HG03064 (cell line): Measurements from ENCODE around the gene GPR141.
"Not testable (repeated sequence)": the region's sequence is repeated elsewhere in the genome, so short reads cannot be mapped to it uniquely, and the experiment has no call there.

Experiments
- ATAC-seq: cut with Tn5 transposase; IDR thresholded peaks from one replicate; pipeline ENCODE4 v1.9.1; 2021; ENCODE audit warnings: low read depth; ENCODE audit not compliant: unreplicated experiment

The GPR141 gene

DNA sequence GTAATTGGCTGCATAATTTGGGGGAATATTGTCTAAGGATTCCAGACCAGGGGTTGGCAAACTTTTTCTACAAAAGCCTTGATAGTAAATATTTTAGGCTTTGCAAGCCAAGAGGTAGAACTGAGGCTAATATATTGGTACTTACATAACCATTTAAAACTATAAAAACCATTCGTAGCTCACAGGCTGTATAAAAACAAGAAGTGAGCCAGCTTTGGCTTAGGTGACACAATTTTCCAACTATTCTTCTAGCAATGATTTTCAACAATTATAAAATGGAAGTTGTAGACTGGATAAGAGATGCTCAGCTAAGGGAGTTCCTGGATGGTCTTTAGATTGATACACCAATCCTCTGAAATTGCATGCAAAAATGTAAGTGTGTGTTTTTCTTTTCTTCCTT, 1.4 kb downstream of the GPR141 start:
- ATAC-seq, result no peak

DNA sequence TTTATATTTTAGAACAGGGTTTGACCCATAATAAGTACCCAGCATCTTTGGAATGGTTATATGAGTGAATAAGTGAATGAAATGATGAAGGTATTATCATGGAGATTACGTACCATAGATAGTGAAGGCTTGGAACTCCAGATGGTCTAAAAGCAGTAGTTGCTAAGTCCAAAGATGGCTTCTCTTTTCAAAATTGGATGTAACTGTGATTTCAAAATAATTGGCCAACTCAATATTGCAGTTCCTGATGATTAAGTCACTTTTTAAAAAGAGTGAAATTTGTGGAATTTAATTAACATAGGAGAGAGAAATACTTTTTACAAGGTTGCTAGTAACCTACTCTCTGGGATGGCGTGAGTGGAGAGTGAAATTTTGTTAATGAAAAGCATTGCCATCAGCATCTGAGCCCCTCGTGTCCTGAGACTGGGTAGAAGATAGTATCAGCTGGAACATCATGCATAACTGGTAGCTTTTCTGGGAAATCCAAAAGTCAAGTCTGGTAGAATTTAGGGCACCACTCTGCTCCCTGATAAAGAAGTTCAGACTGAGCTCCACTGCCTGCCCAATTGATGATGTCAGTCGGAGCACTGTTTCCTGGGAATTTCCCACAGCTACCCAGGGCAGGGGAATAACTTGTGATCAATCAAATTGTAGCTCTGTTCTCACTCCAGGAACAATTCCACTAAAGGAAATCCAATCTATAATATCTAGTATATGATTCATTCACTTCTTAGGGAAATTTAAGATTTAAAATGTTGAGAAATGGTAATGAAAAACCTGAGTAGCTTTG, 3.2 kb downstream of the GPR141 start:
- no peak for ATAC-seq

DNA sequence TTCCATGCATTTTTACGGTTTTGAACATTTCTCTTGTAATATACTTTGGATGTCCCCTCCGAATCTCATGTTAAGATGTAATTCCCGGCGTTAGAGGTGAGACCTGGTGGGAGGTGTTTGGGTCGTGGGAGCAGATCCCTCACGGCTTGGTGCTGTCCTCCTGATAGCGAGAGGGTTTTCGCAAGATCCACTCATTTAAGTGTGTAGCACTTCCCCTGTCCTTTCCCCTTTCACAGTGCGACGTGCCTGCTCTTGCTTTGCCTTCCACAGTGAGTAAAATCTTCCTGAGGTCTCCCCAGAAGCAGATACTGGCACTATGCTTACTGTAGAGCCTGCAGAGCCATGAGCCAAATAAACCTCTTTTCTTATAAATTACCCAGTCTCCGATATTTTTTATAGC, 6.6 kb downstream of the GPR141 start:
- no peak for ATAC-seq

DNA sequence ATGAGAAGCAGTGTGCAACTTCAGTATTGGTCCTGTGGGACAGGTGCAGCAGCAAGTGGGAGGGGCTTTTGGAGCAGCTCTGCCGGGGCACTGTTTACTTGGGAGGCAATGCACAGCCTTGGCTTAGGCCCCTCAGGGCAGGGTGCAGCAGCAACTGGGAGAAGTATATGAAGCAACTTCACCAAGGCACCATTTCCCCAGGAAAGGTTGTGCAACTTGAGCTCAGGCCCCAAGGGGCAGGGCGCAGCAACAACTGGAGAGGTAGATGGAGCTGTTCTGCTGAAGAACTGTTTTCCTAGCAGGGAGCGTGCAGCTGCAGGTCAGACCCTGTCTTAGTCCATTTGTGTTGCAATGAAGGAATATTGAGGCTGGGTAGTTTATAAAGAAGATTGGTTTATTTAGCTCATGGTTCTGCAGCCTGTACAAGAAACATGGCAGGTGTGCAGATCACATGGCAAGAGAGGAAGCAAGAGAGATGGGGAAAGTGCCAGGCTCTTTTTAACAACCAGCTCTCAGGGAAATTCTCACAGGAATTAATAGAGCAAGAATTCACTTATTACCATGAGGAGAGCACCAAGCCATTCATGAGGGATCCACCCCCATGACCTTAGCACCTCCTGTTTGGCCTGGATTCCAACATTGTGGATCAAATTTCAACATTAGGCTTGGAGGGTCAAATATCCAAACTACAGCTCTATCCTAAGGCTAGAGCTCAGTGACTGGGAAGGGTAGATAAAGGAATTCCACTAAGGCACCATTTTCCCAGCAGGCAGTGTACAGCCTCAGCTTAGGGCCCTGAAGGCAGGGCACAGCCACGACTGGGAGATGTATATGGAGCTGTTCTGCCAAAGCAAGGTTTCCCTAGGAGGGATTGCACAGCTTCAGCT, 10.9 kb downstream of the GPR141 start:
- no peak for ATAC-seq

DNA sequence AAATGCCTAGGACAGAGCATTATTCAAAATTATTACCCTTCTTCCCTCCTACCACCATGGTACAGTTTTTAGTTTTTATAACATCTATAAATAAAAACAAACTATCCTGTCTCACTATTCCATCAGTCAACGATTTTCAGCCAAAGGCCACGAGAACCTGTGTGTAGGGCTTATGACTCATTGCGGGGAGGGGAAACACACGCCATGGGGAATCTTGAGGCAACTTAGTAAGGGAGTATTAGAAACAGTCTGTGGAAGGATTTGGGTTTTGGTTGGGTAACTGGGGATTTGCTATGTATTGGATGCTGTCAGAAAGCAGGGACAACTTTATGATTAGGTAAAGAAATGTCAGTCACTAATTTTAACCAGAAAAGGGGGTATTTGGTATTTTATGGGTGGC, 14.7 kb downstream of the GPR141 start:
- no peak for ATAC-seq

DNA sequence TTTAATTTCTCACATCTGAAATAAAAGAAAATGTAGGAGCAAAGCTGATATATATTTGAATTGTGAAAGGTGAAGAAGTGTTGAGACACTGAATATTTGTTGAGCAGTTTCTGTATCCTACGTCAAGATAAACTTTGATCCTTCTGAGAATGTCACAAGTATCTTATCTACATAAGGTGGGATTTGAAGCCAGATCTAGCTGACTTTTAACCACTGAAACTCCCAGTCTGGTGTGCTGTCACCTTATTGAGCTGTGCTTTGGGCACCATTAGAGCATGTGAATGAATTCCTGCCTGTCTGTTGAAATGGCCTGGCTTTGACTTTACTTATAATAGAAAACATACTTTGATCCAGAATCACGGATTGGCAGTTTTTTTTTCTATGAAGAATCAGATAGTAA, 15.2 kb downstream of the GPR141 start:
- no peak for ATAC-seq

DNA sequence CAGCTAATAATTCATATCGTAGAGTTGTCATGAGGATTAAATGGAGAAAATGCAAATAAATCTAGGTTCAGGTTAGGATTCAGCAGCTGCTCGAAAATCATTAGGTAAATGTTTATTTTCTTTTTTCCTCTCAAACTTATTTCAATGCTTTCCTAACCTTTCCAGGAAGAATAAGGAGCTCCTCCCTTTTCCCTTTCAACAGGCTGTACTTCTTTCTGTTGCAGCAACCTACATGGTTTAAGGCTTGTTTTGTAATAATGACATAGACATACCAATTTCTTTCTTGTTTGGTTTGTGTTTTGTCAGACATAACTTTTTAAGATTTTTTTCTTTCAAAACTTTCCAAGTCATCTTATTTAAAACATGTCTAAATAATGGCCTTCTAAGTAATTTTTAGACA, 18.2 kb downstream of the GPR141 start:
- no peak for ATAC-seq

DNA sequence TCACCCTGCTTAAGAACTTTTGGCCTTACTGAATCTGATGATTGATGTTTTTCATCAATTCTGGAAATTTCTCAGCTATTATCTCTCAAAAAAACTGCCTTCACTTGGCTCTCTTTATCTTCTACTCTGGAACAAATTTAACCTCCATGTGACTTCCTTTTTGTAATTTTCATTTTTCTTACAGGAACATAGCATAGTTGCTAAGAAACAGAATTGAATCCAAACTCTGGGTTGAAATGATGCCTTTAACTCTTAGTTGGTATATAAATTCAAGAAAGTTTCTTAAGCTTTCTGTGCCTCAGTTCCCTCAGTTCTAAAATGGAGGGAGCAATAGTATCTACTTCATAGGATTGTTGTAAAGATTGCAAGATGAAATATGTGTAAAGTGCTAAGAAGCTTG, 19.8 kb downstream of the GPR141 start:
- ATAC-seq, result no peak

DNA sequence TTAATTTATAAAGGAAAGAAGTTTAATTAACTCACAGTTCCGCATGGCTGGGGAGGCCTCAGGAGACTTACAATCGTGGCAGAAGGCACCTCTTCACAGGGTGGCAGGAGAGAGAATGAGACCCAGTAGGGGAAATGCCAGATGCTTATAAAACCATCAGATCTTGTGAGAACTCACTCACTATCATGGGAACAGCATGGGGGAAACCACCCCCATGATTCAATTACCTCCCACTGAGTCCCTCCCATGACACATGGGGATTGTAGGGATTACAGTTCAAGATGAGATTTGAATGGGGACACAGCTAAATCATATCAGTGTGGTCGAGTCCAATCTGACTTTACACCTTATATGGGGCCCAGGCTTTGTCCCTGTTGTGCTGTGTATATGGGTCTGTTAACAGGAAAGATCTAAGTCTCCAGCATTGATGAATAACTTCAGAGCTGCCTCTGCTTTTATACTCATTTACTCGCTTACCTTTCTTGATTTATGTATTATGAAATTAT, 20.8 kb downstream of the GPR141 start:
- not testable (repeated sequence) for ATAC-seq

DNA sequence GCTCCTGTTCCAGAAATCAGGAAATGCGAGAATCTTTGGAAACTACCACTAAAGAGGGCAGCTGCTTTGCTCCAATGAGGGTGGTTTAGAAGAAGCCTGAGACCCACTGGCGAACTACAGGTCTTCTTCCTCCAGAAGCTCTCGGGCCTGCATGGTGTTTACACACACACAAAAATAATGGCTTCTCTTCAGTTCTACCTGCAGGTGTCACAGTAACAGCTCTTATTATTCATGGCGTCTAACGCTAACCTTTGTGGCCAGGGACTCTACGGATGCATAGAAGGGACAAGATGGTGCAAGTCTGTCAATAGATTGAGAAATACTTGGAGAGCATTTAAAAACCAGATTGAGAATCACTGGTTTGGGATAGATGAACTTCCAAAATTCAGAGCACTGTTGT, 22.4 kb downstream of the GPR141 start:
- ATAC-seq, result no peak

DNA sequence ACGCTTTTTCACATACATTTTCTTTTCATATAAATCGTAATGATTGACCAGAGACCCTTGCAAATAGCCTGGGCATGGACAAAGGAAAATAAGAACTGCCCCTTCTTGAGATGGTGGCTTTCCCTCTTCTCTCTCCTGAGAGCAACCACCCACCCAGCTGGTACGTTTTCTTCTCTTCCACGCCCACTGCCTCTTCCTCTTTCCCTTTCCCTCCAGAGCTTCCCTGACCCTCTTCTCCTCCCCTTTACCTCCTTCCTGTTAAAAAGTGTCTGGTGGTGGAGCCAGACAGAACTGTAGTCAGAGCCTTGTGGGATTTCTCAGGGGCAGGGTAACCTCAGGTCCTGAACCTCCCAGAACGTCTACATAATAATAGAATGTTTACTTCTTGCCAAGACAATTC, 23.2 kb downstream of the GPR141 start:
- ATAC-seq, result no peak

DNA sequence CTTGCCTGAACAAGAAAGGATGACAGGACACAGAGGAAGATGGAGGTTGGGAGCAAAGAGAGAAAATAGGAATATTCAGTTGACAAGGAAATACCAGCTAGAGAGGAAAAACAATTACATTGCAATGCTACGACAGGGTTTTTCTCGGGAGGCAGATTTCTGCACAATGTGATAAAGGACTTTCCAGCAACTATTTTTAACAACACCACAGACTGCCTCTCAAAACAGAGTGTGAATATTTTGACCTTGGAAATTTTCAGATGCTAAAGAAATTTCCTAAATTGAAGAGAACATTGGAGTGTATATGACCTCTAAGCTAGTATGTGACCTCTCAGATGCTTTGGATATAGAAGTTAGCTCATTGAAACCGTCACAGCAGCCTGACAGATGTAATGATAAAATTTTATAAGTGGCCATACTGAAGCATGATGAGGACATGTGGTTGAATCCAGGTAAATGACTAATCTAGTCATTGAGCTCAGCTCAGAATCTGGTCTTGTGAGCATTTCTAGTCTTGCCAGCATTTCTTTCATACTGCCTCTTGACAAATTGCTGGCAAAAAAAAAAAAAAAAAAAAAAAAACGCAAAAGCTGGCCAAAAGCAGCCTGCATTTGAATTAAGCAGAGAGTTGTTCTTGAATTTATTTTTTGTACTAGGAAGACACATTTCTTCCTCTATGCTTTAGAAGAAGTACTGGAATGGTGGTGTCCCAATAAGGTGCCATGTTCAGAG, 24.4 kb downstream of the GPR141 start:
- ATAC-seq, result no peak

DNA sequence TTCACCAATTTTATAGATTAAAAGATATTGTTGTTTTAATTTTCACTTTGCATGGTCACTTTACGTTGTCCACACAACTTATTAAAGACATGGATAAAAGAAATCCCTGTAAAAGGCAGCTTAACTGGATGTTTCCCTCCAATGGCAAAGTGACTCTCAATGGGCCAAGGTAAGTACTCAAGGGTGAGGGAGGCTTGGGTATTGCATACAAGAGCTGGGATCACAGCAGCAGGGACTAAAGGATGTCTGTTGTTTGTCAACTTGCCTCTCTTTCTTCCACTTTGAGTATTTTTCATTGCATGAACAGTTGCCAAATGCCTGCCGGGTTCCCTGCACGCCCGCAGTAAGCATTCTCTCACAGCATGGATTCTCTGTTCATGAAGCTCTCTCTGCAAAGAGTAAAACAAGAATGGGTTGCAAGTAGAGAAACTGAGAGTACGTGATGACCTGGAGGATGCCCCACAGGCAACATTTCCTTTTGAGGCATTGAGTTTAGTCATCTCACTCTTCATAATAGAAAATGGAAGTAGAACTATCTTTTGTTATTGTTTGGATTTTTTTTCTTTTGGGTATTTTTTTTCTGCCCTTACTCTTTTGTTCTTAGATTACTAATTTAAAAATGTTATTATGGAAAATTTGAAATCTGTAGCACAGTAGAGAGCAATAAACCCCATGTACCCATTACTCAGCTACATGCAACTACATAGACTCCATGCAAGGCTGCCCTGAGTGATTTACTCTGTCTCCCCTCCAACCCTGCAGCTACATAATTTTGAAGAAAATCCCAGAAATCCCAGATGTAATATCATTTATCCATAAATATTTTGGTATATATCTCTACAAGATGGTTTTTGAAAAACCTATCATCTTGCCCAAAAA, 26.3 kb downstream of the GPR141 start:
- ATAC-seq, result peak; percentile 92

DNA sequence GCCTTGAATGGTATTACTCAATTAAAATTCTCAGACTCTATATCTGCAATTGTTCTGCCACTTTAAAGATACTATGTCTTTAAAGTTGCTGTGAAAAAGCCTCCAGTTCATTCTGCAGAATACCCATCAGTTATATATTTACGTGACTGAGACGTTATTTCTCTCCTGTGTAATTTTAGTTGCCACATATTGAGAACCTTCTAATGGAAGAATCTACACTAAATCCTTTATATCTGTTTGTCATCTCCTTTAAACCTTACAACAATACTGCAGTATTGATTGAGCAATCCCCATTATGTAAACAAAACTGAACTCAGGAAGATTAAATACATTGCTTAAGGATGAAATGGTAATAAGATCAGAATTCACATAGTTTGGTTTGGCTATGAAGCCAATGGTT, 30.0 kb downstream of the GPR141 start:
- no peak for ATAC-seq

DNA sequence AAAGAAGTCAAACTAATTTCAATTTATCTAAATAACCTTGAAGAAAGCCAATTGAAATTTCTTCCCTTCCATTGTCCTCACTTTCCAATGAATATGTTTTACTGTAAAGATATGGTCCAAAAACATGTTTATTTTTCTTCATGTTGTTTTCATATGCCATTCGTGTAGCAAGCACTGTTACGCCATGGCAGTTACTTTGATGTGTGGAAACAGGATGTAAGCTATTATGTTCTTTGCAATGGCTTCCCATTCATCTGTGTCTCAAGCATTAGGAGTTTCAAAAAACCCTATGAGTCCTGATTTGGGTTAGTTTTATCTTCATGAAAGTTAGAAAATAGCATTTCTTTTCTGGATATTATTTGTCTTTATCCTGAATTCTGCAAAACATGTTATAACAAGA, 31.0 kb downstream of the GPR141 start:
- ATAC-seq, result no peak

DNA sequence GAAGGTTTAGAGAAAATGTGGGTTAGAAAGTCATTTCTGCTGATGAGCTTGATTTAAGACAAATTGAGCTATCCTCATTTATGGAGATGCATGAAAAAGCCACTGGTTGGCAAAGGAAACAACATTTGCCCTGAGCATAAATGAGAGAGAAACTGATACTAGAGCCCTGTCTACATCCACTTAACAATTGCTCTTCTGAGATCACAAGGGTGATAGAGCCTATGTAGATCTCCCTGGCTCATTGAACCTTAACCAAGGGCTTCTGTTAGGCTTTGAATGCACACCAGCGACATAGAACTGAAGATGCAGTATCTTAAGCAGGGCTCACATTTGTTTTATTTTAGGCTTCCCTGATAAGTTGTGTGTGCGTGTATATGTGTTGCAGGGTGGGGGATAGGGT, 35.0 kb downstream of the GPR141 start:
- no peak for ATAC-seq

DNA sequence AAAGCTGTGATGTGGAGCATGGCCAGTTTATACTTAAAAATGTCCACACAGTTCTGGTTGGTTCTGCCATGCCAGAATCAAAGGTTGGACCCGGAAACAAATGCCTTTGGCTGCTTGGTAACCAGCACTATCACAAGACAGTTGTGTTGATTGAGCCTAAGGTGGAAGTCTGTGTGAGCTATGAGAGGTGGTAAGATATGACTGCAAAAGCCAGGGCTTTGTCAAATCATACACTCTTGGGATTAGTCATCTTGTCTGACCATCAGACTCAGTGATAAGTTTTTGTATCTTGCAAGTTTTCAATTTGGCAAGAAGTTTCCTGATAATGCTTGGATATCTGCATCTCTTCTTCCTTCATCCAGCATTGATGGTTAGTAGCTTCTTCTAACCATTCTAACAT, 35.5 kb downstream of the GPR141 start:
- ATAC-seq, result peak; percentile 90

DNA sequence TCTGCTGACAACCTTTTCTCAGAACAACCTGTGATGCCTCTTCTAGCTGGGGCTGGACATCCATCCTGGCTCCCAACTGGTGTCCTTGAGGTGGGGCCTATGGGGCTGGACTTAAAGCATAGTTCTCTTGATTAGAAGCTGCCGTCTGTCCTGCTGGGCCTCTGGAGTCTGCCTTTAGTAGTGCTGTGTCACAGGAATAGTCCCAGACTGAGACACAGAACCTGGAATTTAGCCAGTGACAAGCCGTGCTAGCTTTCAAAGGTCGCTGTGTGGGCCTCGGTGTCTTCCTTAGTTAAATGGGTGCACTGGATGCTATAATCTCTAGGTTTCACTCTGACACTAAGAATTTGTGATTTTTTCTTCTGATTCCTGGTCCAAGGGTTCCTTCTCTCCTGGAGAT, 41.2 kb downstream of the GPR141 start:
- no peak for ATAC-seq

DNA sequence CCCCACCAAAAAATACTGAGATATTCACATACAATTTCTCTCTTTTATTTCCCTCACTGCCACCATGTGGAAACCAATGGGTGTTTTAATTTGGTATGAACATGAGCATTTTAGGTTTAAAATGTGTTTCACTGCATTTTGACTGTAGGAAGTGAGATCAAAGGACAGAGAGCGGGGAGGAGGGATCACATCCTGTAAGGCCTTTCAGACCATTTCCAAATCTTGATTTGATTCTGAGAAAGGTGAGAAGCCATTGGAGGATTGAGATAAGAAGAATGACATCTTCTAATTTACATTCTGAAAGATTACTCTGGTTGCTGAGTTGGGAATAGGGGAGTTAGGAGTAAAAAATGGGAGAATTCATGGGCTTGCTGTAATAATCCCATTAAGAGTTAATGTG, 42.5 kb downstream of the GPR141 start:
- no peak for ATAC-seq

DNA sequence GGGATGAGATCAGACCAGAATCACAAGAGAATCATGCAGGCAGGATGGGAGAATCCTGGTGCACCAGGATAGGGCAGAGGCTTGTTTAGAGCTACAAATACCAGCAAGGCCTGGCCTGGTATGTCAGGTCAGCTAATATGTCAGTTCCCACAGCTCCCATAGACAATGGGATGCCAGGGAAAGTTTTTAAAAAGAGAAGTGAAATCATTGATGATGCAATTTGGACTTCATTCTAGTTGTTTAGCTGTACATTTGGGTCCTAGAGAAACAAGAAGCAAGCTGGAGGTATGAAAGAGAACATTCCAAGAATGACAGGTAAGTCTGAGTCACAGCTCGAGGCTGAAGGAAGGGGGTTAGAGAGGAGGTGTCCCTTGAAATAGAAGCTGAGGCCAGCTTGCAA, 45.2 kb downstream of the GPR141 start:
- ATAC-seq, result no peak
